K562 (cell line): ENCODE measurements around the gene GPR78. TPM values are rescaled to one million over a fixed set of nuclear protein-coding genes. Genes with fewer than 3 reads are reported as not detected.
A peak's percentile ranks its signal among the peaks of the same experiment; 100 is the strongest.

Source experiments
- CBFA2T2 ChIP-seq: fragments of 450-650 bp; conservative IDR thresholded peaks from 2 replicates; pipeline ENCODE4 v1.6.1; 2017; ENCODE audit warnings: mild to moderate bottlenecking
- ETV1 ChIP-seq: fragments of 450-650 bp; conservative IDR thresholded peaks from 2 replicates; pipeline ENCODE4 v1.6.1; 2016; ENCODE audit warnings: missing genetic modification characterization, control low read depth, low read depth, missing compliant biosample characterization
- FOXA1 ChIP-seq: fragments of 450-650 bp; IDR thresholded peaks from 2 replicates; pipeline ENCODE4 v1.6.1; 2016; ENCODE audit warnings: mild to moderate bottlenecking, borderline replicate concordance
- MECOM ChIP-seq: fragments of 250-450 bp; sonication (Bioruptor Pico); IDR thresholded peaks from 2 replicates; pipeline ENCODE4 v1.8.0; 2022; ENCODE audit warnings: inconsistent platforms
- NFIX ChIP-seq: fragments of 250-450 bp; sonication (Bioruptor Pico); IDR thresholded peaks from 2 replicates; pipeline ENCODE4 v1.4.0; 2020; ENCODE audit warnings: low read depth, mild to moderate bottlenecking, moderate library complexity
- ZBTB17 ChIP-seq: fragments of 450-650 bp; formaldehyde crosslinking; IDR thresholded peaks from 2 replicates; pipeline ENCODE4 v1.4.0; 2020; ENCODE audit warnings: mild to moderate bottlenecking
- ZNF324 ChIP-seq: fragments of 250-450 bp; sonication (Bioruptor Pico); IDR thresholded peaks from 2 replicates; pipeline ENCODE4 v1.4.0; 2020; ENCODE audit warnings: mild to moderate bottlenecking
- polyA plus RNA-seq, 8 experiments: library from polyadenylated mRNA; depleted of rRNA in 4 of 8; stranded (reverse) in 5 of 8; unstranded in 3 of 8; fragments of >200 nt; fragmentation: Nextera tagmentation in 2 of 8; fragmentation: Illumina TruSeq in 1 of 8; extraction: Ambion mirVana in 2 of 8; extraction: Trizol in 1 of 8; gene quantifications; 2 replicates each; pipeline versions ENCODE4 v1.2.1 to v1.2.3, GENCODE V29; 2011 to 2014; ENCODE audit warnings: inconsistent platforms in 1 of 8, missing spikeins in 1 of 8
- total RNA-seq, 7 experiments: library from RNA; depleted of rRNA in 6 of 7; stranded (reverse); fragments of >200 nt in 6 of 7; fragmentation: Illumina TruSeq in 2 of 7; extraction: Trizol in 2 of 7; gene quantifications; 2 replicates each; pipeline versions ENCODE4 v1.2.1 to v1.2.3, GENCODE V29; 2011 to 2021; ENCODE audit warnings: low replicate concordance in 1 of 7
- TF ChIP-seq, protein P1 (sequence below), 2 experiments: fragments of 450-650 bp; formaldehyde crosslinking in 1 of 2; IDR thresholded peaks; 2 replicates each; pipeline versions ENCODE4 v1.4.0 to v1.6.1; 2014 to 2020; ENCODE audit warnings: mild to moderate bottlenecking in 2 of 2, borderline replicate concordance in 1 of 2, low read depth in 1 of 2
- TF ChIP-seq, protein P2 (sequence below): fragments of 450-650 bp; IDR thresholded peaks from one replicate; pipeline ENCODE4 v1.6.1; 2018; ENCODE audit warnings: mild to moderate bottlenecking, moderate library complexity; ENCODE audit not compliant: partially characterized antibody
- TF ChIP-seq, protein P3 (sequence below): fragments of 450-650 bp; IDR thresholded peaks from 2 replicates; pipeline ENCODE4 v1.6.1; 2016; ENCODE audit warnings: missing biosample characterization, missing genetic modification characterization
- TF ChIP-seq, protein P4 (sequence below): fragments of 450-650 bp; IDR thresholded peaks from 2 replicates; pipeline ENCODE4 v1.6.1; 2016
- TF ChIP-seq, protein P5 (sequence below): fragments of 450-650 bp; IDR thresholded peaks from 2 replicates; pipeline ENCODE4 v1.6.1; 2018; ENCODE audit warnings: mild to moderate bottlenecking, low read depth; ENCODE audit not compliant: partially characterized antibody

Gene GPR78
- total and polyA plus RNA-seq, 9 of the 15 experiments (the other 6 are each of a cell fraction or from before 2014, with no cell fraction given), result 0.04 to 0.13 (median 0.07) TPM; not detected in 4

DNA sequence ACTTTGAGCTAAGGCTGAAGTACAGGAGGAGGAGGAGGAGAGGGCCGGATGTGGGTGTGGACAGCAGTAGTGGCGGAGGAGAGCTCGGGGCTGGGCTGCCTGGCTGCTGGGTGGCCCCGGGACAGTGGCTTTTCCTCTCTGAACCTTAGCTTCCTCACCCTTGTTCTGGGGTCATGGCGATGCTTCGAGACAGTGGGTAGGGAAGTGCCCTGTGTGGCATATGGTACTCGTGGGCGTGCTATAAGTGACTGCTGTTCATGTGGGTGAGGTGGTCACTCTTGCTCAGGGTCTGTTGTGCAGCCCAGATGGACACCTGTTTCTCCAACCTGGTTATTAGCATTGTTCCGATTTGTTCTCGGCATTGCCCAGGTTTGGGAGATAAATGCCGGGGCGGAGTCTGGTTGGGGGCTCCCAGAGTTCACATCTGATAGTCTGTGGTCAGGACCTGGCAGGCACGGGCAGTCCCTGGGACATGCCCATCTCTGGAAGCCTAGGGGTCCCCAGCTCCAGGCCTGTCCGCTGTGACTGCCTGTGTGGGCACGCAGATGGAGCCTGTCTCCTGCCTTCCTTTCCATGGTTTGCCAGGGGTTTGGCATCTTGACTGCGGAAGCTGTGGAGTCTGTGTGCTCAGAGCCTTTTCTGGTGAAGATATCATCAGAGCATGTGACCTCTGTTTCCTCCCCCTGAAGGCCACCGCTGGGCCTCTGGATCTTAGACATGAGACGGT lies 7.4 kb downstream of the GPR78 start (continued):
- TF ChIP-seq, protein P1, sequence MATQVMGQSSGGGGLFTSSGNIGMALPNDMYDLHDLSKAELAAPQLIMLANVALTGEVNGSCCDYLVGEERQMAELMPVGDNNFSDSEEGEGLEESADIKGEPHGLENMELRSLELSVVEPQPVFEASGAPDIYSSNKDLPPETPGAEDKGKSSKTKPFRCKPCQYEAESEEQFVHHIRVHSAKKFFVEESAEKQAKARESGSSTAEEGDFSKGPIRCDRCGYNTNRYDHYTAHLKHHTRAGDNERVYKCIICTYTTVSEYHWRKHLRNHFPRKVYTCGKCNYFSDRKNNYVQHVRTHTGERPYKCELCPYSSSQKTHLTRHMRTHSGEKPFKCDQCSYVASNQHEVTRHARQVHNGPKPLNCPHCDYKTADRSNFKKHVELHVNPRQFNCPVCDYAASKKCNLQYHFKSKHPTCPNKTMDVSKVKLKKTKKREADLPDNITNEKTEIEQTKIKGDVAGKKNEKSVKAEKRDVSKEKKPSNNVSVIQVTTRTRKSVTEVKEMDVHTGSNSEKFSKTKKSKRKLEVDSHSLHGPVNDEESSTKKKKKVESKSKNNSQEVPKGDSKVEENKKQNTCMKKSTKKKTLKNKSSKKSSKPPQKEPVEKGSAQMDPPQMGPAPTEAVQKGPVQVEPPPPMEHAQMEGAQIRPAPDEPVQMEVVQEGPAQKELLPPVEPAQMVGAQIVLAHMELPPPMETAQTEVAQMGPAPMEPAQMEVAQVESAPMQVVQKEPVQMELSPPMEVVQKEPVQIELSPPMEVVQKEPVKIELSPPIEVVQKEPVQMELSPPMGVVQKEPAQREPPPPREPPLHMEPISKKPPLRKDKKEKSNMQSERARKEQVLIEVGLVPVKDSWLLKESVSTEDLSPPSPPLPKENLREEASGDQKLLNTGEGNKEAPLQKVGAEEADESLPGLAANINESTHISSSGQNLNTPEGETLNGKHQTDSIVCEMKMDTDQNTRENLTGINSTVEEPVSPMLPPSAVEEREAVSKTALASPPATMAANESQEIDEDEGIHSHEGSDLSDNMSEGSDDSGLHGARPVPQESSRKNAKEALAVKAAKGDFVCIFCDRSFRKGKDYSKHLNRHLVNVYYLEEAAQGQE (IDR thresholded peaks at IDR 0.05; ENCODE audit: borderline replicate concordance), result no peak; the same call in 1 of the 2 replicates
- TF ChIP-seq, protein P1 (CRISPR knock-in tag; IDR thresholded peaks at IDR 0.05; ENCODE audit: low read depth), result no peak
- TF ChIP-seq NFIX (CRISPR knock-in tag), result no peak
- no peak for TF ChIP-seq ZBTB17 (CRISPR knock-in tag)
- no peak for TF ChIP-seq CBFA2T2
- TF ChIP-seq, protein P2, sequence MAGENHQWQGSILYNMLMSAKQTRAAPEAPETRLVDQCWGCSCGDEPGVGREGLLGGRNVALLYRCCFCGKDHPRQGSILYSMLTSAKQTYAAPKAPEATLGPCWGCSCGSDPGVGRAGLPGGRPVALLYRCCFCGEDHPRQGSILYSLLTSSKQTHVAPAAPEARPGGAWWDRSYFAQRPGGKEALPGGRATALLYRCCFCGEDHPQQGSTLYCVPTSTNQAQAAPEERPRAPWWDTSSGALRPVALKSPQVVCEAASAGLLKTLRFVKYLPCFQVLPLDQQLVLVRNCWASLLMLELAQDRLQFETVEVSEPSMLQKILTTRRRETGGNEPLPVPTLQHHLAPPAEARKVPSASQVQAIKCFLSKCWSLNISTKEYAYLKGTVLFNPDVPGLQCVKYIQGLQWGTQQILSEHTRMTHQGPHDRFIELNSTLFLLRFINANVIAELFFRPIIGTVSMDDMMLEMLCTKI, result no peak
- TF ChIP-seq ZNF324 (CRISPR knock-in tag), result no peak
- TF ChIP-seq, protein P3, sequence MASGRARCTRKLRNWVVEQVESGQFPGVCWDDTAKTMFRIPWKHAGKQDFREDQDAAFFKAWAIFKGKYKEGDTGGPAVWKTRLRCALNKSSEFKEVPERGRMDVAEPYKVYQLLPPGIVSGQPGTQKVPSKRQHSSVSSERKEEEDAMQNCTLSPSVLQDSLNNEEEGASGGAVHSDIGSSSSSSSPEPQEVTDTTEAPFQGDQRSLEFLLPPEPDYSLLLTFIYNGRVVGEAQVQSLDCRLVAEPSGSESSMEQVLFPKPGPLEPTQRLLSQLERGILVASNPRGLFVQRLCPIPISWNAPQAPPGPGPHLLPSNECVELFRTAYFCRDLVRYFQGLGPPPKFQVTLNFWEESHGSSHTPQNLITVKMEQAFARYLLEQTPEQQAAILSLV (tag), result no peak
- no peak for TF ChIP-seq FOXA1
- peak; percentile 49; the same call in 1 of the 2 replicates for TF ChIP-seq ETV1 (tag)
- TF ChIP-seq, protein P4, sequence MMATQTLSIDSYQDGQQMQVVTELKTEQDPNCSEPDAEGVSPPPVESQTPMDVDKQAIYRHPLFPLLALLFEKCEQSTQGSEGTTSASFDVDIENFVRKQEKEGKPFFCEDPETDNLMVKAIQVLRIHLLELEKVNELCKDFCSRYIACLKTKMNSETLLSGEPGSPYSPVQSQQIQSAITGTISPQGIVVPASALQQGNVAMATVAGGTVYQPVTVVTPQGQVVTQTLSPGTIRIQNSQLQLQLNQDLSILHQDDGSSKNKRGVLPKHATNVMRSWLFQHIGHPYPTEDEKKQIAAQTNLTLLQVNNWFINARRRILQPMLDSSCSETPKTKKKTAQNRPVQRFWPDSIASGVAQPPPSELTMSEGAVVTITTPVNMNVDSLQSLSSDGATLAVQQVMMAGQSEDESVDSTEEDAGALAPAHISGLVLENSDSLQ, result no peak
- TF ChIP-seq, protein P5, sequence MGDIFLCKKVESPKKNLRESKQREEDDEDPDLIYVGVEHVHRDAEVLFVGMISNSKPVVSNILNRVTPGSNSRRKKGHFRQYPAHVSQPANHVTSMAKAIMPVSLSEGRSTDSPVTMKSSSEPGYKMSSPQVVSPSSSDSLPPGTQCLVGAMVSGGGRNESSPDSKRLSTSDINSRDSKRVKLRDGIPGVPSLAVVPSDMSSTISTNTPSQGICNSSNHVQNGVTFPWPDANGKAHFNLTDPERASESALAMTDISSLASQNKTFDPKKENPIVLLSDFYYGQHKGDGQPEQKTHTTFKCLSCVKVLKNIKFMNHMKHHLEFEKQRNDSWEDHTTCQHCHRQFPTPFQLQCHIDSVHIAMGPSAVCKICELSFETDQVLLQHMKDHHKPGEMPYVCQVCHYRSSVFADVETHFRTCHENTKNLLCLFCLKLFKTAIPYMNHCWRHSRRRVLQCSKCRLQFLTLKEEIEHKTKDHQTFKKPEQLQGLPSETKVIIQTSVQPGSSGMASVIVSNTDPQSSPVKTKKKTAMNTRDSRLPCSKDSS, result no peak
- TF ChIP-seq MECOM, result no peak
